ENCODE data around the gene MOB3B.

Gene MOB3B

GRCh38 chr9:27528076-27528885 is 1.3 kb downstream of the MOB3B start:
- TF ChIP-seq, protein P1, sequence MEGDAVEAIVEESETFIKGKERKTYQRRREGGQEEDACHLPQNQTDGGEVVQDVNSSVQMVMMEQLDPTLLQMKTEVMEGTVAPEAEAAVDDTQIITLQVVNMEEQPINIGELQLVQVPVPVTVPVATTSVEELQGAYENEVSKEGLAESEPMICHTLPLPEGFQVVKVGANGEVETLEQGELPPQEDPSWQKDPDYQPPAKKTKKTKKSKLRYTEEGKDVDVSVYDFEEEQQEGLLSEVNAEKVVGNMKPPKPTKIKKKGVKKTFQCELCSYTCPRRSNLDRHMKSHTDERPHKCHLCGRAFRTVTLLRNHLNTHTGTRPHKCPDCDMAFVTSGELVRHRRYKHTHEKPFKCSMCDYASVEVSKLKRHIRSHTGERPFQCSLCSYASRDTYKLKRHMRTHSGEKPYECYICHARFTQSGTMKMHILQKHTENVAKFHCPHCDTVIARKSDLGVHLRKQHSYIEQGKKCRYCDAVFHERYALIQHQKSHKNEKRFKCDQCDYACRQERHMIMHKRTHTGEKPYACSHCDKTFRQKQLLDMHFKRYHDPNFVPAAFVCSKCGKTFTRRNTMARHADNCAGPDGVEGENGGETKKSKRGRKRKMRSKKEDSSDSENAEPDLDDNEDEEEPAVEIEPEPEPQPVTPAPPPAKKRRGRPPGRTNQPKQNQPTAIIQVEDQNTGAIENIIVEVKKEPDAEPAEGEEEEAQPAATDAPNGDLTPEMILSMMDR (conservative IDR thresholded peaks at IDR 0.05) = no peak
- no peak overlapping the region for H3K27ac ChIP-seq

- TF ChIP-seq, protein P1 (conservative IDR thresholded peaks at IDR 0.05) = no peak
- no peak overlapping the region for H3K27ac ChIP-seq
These were observed 1.9 kb downstream of the MOB3B start for GRCh38 chr9:27527702-27528075.

DNA sequence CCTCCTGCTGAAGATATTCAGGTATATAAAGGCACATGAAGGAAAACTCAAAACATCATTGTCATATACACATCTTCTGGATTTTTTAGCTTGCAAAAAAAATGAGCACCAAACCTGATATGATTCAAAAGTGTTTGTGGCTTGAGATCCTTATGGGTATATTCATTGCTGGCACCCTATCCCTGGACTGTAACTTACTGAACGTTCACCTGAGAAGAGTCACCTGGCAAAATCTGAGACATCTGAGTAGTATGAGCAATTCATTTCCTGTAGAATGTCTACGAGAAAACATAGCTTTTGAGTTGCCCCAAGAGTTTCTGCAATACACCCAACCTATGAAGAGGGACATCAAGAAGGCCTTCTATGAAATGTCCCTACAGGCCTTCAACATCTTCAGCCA is 5.4 kb downstream of the MOB3B start, which contains the start of gene IFNK:
Gene IFNK (plus strand): TSS at position 55 of the 400 bp plus-strand sequence. CDS start 47 bp downstream, at position 102.
- H3K27ac ChIP-seq = no peak within 1 kb of the TSS
- TF ChIP-seq, protein P1 (conservative IDR thresholded peaks at IDR 0.05) = no peak

GRCh38 chr9:27523141-27523540 is 6.5 kb downstream of the MOB3B start:
- TF ChIP-seq, protein P1 (conservative IDR thresholded peaks at IDR 0.05) = no peak
- no peak overlapping the region for H3K27ac ChIP-seq

DNA sequence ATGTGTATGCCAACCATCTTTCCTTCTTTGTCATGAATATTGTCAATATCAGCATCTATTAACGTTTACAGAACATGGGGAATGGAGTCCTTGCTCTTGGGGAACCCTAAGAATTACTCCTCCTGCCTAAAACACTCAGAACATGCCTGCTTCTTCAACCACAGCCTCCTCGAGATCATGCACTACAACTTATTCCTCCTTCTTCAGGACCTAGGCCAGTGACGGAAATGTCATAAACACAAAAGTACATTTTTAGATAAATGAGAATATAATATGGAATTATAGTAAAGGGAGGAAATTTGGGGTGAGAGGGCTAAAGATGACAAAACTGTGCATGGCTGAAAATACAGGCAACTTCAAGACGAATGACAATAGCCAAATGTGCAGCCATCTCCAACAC is 8.6 kb downstream of the MOB3B start:
- TF ChIP-seq, protein P1 (conservative IDR thresholded peaks at IDR 0.05) = no peak
- H3K27ac ChIP-seq = no peak overlapping the region

DNA sequence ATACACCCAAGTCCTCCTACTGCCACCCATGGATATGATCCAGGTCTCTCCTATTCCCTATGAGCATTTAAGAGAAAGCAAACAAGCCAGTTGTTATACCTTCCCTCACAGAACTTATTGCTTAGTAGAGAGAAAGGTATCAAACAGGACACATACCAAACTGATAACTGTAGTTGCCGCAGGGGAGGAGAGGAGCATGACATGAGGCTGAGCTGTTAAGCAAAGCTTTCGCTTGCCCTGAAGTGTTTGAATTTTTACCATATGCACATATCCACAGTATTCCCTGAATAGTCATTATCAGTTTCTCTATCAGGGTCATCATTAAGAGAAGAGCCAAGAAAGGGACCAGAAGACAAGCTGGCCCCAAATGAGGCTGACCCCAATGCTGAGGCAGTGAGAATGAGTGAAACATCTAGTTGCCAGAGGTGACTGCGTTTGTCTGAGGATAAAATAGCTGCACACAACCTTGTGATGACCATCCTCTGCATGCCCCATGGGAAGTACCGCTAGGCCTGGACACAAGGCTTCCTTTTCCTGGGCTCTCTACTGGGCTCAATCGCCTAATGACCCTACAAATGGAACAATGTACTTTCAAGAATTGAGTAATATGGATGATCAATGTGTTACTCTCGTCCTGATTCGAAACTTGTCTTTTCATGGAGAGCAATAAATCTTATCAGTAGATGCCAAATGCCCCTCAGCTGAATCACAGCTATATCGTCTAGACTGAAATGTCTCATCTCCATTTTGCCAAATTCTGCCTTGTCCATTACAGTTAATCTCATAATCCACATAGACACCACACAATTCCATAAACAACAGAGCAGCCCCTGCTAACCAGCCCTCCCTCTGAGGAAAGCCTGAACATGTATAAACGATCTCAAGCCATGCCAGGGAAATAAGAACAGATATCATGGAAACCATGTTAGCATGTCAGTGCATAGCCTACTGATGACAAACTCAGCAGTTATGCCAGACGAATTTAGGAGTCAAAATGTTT is 9.8 kb downstream of the MOB3B start:
- no peak overlapping the region for H3K27ac ChIP-seq
- TF ChIP-seq, protein P1 (conservative IDR thresholded peaks at IDR 0.05) = no peak

DNA sequence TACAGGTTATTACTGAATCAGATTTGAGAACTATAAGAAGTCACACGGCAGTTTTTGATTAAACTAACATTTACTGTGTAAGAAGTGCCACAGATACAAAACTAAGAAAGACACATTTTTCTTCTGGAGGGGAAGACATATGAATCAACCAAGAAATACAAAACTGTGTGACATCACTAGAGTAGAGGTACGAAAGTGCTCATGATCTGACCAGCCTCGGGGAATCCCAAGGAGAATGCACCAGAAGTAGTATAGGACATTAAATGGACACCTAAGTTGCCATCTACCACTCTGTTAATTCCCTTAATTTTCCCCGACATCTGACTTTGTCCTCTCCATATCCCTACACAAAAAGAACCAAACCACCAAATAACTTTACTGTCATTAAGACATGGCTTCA is 10.8 kb downstream of the MOB3B start:
- H3K27ac ChIP-seq = no peak overlapping the region
- TF ChIP-seq, protein P1 (conservative IDR thresholded peaks at IDR 0.05) = no peak
